Effector memory CD8-positive, alpha-beta T cell (primary cell): ENCODE measurements around the gene LY6G6F.
A peak's percentile ranks its signal among the peaks of the same experiment; 100 is the strongest.

Experiments used
- ATAC-seq: fragments of 150-1000 bp; cut with Tn5 transposase; replicated peaks from 2 replicates; pipeline ENCODE4 v1.10.0; 2021; ENCODE audit warnings: mild to moderate bottlenecking, moderate library complexity
- DNase-seq, 3 experiments: peaks; one replicate each; pipeline ENCODE4 v3.0.0; 2021
- H3K27ac Mint-ChIP-seq, 2 donors: one replicate each; pipeline ENCODE4 v1.8.0; 2022; ENCODE audit warnings: mild to moderate bottlenecking in 2 of 2, mixed read lengths in 2 of 2, moderate library complexity in 2 of 2
- H3K27me3 Mint-ChIP-seq, 2 donors: one replicate each; pipeline ENCODE4 v1.8.0; 2022; ENCODE audit warnings: mixed read lengths in 2 of 2
- H3K36me3 Mint-ChIP-seq: one replicate; pipeline ENCODE4 v1.8.0; 2022; ENCODE audit warnings: mild to moderate bottlenecking, moderate library complexity, mixed read lengths; ENCODE audit not compliant: insufficient read depth
- H3K4me1 Mint-ChIP-seq, 2 donors: one replicate each; pipeline ENCODE4 v1.8.0; 2022; ENCODE audit warnings: low read depth in 2 of 2, mixed read lengths in 2 of 2
- H3K4me3 Mint-ChIP-seq, 2 donors: one replicate each; pipeline ENCODE4 v1.8.0; 2022; ENCODE audit warnings: mild to moderate bottlenecking in 2 of 2, mixed read lengths in 2 of 2, moderate library complexity in 2 of 2
- H3K9me3 Mint-ChIP-seq, 2 donors: one replicate each; pipeline ENCODE4 v1.8.0; 2022; ENCODE audit warnings: mixed read lengths in 2 of 2

LY6G6F gene

DNA sequence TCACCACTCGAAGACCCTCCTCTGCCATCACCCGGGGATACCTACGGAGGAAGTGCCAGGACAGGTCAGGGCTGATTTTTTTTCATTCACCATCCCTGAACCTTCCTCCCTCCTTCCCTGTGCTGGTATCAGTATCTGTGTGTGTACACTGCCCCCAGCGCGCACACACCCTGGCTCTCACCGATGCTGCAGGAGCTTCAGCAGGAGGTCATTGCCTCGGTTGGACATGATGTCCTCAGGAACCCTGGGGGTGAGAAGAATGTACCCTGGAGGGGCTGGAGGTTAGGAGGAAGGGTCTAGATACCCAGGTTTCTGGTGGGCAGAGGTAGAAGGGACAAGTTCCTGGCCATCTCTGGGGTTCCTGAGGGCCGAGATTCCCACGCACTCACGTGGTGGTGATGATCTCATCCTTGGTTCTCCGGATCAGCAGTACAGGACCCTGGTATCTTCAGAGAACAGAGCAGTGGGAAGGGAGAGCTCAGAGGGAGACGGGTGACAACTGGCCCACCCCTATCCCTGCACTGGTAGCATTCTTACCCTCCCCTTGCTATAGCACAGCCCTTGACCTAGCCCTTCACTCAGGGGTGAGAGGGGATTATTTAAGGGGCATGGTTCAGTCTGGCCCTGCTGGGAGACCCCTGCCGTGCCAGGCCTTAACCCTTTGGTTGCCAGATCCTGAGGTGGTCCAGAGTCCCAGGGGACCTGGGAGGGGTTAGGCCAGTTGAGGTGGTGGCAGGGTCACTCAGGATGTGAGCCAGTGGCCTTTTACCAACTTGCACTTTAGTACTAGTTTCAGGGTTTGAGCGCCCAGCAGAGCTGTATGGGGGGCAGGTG lies 18.6 kb upstream of the LY6G6F start:
- Mint-ChIP-seq H3K27me3 (no peaks in the 10 kb centered on the region), H3K27ac (no peak overlapping the region), H3K36me3 (peaks cover 49% of the 10 kb centered on the region), H3K4me1 (peaks cover 0 to 2% of the 10 kb centered on the region in 2 donors), H3K4me3 (no peak overlapping the region), H3K9me3 (no peaks in the 10 kb centered on the region)
- DNase-seq (no peak), ATAC-seq (no peak)

DNA sequence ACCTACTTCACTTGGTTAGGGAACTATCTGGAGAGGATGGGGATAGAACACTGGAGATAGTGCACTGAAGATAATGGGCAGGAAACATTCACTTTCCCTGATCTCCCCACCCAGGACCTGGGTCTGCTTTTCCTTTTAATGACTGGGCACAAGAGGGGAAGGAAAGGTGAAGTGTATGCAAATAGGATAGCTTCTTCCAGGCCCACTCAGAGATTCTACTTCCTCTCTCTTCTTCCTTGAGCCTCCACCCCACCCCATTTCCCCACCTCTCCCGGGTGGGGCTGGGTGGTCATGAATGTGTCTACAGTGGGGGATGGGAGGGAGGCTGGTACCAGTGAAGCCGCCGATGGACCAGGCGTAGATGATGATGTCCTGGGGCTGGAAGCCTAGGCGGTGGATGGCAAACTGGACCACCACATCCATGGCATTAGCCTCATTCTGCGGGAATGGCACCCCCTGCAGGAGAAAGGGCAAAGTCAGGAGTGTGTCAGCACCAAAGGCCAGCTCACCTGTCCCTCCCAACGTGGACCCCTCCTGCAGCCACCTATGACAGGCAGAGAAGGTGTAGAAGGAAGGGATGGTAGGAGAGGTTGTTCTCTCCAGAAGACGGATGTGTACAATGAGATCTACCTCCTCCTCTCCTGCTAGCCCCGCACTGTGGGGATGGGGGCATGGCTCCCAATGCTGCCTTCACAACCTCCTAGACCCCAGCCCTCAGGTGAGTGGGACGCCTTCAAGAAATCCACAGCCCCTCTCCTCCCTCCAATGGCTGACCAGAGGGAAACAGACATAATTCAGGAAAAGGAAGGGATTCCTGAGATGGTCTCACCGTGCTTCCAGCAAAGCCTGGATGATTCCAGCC lies 17.2 kb upstream of the LY6G6F start:
- Mint-ChIP-seq H3K9me3 (no peaks in the 10 kb centered on the region), H3K4me1 (peaks cover 0 to 2% of the 10 kb centered on the region in 2 donors), H3K27ac (peak overlapping the region in 1 of 2 donors; percentile 85), H3K36me3 (peaks cover 58% of the 10 kb centered on the region), H3K4me3 (no peak overlapping the region), H3K27me3 (no peaks in the 10 kb centered on the region)
- ATAC-seq (no peak), DNase-seq (no peak)

DNA sequence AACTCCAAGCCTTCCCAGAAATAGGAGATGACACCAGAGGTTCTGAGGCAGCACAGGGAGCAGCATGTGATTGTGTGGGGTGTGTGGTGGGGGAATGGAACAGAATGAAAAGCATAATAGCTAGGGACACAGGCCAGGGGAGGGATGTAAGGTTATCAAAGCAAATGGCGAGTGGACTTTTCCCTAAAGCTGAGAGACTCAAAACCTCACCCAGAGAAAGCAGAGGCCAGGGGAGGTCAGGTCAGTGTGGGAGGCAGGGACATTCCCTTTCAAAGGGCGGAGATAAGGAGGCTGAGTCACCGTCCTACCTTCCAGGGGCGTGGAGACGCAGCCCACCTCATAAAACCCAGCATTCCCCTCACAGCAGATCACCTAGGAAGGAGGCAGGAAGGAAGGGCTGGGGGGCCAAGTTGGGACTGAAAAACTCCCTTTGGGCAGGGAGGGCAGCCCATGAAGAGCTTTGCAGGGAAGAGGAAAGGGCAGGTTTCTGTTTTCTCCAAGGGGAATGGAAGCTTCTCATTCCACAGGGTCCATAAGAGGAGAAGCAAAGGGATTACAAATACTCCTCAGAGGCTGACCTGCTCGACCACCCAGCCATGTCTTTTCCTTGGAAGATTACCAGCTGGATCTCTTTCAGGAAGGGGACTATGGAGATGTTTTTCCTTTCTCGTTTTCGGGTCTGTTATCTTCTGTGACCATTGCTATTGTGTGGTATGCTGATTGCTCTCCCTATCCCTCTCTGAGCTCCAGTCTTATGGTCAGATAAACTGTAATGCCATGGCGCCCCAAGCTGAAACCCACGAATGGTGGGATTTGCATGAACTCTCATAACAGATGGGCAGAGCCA lies 16.2 kb upstream of the LY6G6F start:
- DNase-seq (no peak), ATAC-seq (no peak)
- H3K4me1 Mint-ChIP-seq = peaks cover 0 to 2% of the 10 kb centered on the region in 2 donors
- H3K9me3 Mint-ChIP-seq = no peaks in the 10 kb centered on the region
- peaks cover 58% of the 10 kb centered on the region for H3K36me3 Mint-ChIP-seq
- peak overlapping the region in 1 of 2 donors; percentile 85 for H3K27ac Mint-ChIP-seq
- H3K4me3 Mint-ChIP-seq = no peak overlapping the region
- no peaks in the 10 kb centered on the region for H3K27me3 Mint-ChIP-seq

DNA sequence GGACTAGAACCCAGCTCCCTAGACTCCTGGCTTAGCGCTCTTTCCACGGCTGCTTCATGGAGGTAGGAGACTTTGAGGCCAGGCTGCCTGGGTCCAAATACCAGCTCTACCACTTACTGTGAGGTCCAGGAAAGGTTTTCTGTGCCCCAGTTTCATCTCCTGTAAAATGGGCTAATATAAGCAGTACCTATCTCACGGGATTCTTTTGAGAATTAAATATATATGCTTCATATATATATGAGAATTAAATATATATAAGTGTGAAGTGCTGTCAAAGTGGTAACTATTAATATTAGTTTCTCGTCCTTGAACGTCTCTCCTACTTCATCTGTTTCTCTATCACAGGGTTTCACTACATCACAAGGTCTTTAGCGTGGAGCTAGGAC lies 15.6 kb upstream of the LY6G6F start:
- Mint-ChIP-seq H3K36me3 (peaks cover 63% of the 10 kb centered on the region), H3K27me3 (no peaks in the 10 kb centered on the region), H3K27ac (peak overlapping the region in 1 of 2 donors; percentile 85), H3K9me3 (no peaks in the 10 kb centered on the region), H3K4me3 (no peak overlapping the region), H3K4me1 (peaks cover 0 to 2% of the 10 kb centered on the region in 2 donors)
- ATAC-seq = no peak
- DNase-seq = no peak

DNA sequence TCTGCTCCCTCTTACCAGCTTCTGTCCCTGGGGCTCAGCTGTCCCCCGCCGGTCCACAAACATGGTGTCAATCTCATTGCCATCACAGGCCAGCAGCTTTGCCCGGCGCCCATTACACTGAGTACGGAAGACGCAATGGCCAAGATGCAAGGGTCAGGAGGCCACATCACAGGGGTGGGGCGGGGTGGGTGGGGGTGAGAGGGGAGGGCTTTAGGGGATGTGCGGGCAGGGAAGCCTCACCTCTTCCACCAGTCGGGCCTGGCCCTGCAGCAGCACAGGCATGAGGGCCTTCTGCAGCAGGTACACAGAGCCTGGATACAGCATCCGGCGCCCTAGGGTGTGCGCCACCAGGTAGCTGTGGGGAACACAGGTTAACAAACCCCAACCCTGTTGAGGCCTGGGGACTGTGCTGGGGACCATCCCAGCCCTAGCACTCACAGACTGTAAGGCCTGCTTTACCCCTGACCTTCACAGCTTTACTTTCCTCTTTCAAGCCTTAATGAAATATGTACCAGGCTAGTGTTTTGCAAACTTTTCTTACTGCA lies 15.0 kb upstream of the LY6G6F start:
- DNase-seq (no peak), ATAC-seq (no peak)
- Mint-ChIP-seq H3K9me3 (no peaks in the 10 kb centered on the region), H3K27ac (no peak overlapping the region), H3K27me3 (no peaks in the 10 kb centered on the region), H3K4me3 (no peak overlapping the region), H3K4me1 (peaks cover 0 to 2% of the 10 kb centered on the region in 2 donors), H3K36me3 (peaks cover 68% of the 10 kb centered on the region)

DNA sequence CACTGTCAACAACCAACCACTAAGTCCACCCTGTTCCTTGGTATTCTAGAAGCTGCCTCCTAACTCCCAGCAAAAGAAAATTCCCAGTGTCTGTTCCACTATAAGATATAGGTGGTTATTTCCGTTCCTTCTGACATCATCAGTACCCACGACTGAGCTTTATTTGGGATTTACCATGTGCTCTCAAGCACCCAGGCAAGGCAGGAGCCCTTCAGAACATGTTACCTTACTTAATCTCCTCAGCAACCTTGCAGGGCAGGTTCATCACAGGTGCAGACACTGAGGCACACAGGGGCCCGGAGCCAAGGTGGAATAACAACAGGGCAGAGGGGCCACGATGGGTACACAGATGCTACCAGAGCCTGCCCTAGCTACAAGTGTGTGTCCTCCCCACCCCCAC lies 14.3 kb upstream of the LY6G6F start:
- H3K27ac Mint-ChIP-seq = no peak overlapping the region

DNA sequence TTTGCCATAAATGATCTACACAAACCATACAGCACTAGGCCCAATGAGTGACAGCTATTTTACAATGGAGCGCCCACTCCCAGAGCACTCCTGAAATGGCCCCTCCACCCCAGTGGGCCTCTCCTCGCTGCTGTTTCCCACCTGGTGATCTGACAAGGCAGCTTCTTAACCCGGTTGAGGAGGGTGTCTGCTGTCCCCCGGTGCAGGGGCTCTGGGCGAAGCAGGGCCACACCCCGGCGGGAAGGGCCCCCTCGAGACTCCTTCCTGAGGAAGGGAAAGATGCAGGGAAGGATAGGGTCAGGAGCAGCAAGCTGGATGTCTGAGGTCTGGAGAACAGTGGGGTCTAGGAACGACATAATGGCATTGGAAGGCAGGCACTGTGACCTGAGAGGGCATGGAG lies 13.8 kb upstream of the LY6G6F start:
- ATAC-seq = no peak
- Mint-ChIP-seq H3K9me3 (no peaks in the 10 kb centered on the region), H3K4me1 (peaks cover 7% of the 10 kb centered on the region in 2 donors), H3K36me3 (peaks cover 62% of the 10 kb centered on the region), H3K27ac (peak overlapping the region; percentile 80 to 88), H3K27me3 (no peaks in the 10 kb centered on the region), H3K4me3 (no peak overlapping the region)
- DNase-seq = no peak

More for the DNA sequence above, 14.3 kb upstream of the LY6G6F start:
- Mint-ChIP-seq H3K36me3 (peaks cover 62% of the 10 kb centered on the region), H3K9me3 (no peaks in the 10 kb centered on the region), H3K4me3 (no peak overlapping the region), H3K4me1 (peaks cover 2% of the 10 kb centered on the region in 2 donors), H3K27me3 (no peaks in the 10 kb centered on the region)
- DNase-seq (no peak), ATAC-seq (no peak)

DNA sequence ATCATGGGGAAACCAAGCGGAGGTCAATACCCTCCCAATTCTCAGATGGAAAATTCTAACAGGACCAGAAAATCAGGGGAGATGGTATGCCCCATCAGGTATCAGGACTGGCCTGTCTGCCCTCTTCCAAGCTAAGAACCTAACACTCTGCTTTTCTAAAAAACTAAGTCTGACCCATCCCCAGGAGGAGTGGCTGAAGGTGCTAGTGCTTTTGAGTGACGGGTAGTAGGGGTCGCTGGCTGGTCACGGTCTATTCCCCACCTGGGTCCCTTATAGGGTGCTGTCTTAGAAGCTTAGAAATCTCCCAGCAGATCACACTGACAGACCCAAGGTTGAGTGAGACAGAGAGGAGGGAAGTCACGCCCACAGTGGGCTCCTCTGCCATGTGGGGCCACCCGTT lies 13.1 kb upstream of the LY6G6F start:
- ATAC-seq = no peak
- H3K27ac Mint-ChIP-seq = peak overlapping the region; percentile 80 to 88
- no peaks in the 10 kb centered on the region for H3K9me3 Mint-ChIP-seq
- no peaks in the 10 kb centered on the region for H3K27me3 Mint-ChIP-seq
- H3K36me3 Mint-ChIP-seq = peaks cover 66% of the 10 kb centered on the region
- no peak for DNase-seq
- no peak overlapping the region for H3K4me3 Mint-ChIP-seq
- H3K4me1 Mint-ChIP-seq = peaks cover 7% of the 10 kb centered on the region in 2 donors

DNA sequence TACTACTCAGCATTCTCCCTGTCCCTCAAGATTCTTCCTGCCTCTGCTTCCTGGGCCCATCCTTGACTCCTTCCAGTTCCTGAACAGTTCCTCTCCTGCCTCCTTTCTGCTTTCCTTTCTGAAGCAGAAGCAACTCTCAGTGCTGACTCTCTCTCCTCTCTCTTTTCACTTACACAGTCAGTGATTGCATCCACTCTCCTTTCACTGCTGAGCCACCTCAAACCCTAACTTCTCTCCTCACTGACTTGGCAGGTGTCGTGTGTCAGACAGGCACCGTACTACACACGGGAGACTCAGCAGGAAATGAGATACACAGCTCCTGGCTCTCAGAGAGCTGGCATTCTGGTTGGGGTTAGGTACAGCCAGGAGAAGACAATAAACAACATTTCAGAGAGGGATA lies 9.1 kb upstream of the LY6G6F start:
- H3K27ac Mint-ChIP-seq = peak overlapping the region; percentile 18 to 59
- no peaks in the 10 kb centered on the region for H3K9me3 Mint-ChIP-seq
- peaks cover 70% of the 10 kb centered on the region for H3K36me3 Mint-ChIP-seq
- no peaks in the 10 kb centered on the region for H3K27me3 Mint-ChIP-seq
- DNase-seq (no peak), ATAC-seq (no peak)
- no peak overlapping the region for H3K4me3 Mint-ChIP-seq
- H3K4me1 Mint-ChIP-seq = peaks cover 20 to 25% of the 10 kb centered on the region in 2 donors

DNA sequence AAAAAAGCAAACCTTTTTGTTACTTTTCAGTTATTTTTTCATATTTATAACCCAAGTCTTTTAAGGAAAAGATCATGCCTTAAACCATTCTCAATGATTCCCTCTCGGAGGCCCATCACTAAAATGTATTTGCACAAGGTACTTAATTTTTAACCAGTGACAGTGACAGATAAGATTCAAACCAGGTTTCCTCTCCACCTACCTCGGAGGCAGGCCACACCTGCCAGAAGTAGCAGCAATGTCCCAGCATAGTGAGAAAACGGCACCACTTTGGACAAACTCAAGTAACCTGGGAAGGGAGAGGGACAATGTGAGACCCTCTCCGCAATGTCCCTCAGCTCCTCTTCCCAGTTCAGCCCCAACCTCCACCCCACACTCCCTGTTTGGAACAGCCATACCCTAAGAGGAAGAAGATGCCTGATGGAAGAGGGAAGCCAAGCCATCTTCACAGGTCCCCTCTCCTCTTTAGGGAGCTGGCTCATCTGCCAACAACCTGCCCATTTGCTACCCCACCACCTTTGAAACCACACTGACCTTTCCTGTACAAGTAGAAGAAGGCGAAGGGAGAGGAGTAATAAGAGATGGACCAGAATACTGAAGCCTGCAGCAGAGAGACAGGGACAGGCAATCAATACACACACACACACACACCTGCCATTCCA lies 5.8 kb upstream of the LY6G6F start:
- peaks cover 43% of the 10 kb centered on the region for H3K36me3 Mint-ChIP-seq
- H3K4me1 Mint-ChIP-seq = peaks cover 23 to 30% of the 10 kb centered on the region in 2 donors
- ATAC-seq = no peak
- H3K27ac Mint-ChIP-seq = peak overlapping the region; percentile 47 to 67
- peak overlapping the region; percentile 95 to 99 for H3K4me3 Mint-ChIP-seq
- H3K27me3 Mint-ChIP-seq = no peaks in the 10 kb centered on the region
- H3K9me3 Mint-ChIP-seq = no peaks in the 10 kb centered on the region
- DNase-seq = no peak

DNA sequence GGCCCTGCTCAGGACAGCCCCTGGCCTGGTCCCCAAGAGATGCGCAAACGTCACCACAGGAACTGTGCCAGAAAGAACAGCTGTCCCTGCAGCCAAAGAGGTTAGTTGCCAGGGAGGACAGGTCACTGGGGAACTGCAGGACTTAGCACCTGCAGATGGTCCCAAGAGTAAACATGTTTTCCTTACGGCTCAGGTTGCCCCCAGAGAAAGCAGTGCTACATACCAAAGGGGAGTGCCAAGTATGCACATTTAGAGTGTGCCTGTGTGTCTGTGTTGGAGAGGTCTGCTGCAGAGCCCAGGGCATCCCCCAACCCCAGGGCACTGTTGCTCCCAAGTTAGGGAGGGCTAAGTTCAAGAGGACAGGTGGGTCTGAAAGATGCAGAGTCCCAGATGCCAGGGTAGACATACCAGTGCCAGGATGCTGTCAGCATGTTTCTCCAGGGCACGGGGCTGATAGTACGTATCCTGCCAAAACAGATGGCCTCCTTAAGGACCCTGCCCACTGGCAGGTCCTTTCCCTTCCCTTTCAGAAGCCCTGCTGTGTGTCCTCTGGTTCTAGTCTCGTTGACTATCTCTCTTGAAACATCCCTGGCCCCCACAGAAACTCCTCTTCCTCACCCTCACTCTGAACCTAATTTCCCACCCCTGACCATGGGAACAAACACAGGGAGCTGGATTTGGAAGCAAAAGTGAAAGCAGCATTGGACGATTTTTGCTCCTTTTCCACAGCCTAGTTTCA lies 4.8 kb upstream of the LY6G6F start:
- no peak for DNase-seq
- Mint-ChIP-seq H3K36me3 (peaks cover 33% of the 10 kb centered on the region), H3K27ac (peak overlapping the region; percentile 94 to 97), H3K27me3 (no peaks in the 10 kb centered on the region), H3K4me3 (peak overlapping the region; percentile 95 to 99), H3K4me1 (peaks cover 23 to 30% of the 10 kb centered on the region in 2 donors), H3K9me3 (no peaks in the 10 kb centered on the region)
- no peak for ATAC-seq

DNA sequence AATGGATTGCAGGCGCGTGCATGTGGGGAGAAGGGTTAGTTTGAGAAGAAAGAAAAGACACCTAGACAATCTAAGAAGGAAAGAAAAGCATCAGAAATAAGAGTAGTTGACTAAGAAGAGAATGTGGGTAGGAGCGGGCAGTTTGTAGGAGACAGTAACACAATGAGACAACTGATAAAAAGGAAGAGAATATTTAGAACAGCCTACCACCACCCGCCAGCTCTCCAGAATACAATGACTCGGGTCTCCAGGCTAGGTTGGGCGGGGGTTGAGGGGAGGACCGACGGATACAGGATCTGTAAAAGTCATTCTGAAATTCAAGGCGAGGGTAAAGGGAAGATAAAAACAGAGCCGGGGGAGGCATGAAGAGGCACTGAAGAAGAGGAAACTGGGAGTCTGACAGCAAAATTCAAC lies 4.3 kb upstream of the LY6G6F start:
- ATAC-seq (no peak), DNase-seq (no peak)
- peak overlapping the region; percentile 95 to 99 for H3K4me3 Mint-ChIP-seq
- H3K4me1 Mint-ChIP-seq = peaks cover 23 to 28% of the 10 kb centered on the region in 2 donors
- no peaks in the 10 kb centered on the region for H3K27me3 Mint-ChIP-seq
- peaks cover 33% of the 10 kb centered on the region for H3K36me3 Mint-ChIP-seq
- H3K27ac Mint-ChIP-seq = peak overlapping the region; percentile 94 to 97
- H3K9me3 Mint-ChIP-seq = no peaks in the 10 kb centered on the region
